Right lobe of liver (tissue), 6 donors: ENCODE results near the gene KCNQ1. TPM values are rescaled to one million over a fixed set of nuclear protein-coding genes. Genes with fewer than 3 reads are reported as not detected.
A peak's percentile ranks its signal among the peaks of the same experiment; 100 is the strongest.

Experiments
- ATAC-seq, 4 donors: fragments of 200-7000 bp; cut with Tn5 transposase; one replicate each; pipeline ENCODE4 v1.9.1; 2020; ENCODE audit warnings: mild to moderate bottlenecking in 4 of 4, moderate library complexity in 4 of 4
- DNase-seq, 3 donors: peaks; one replicate each; pipeline ENCODE4 v3.0.0-alpha.2; 2020
- H3K27ac ChIP-seq, 3 donors: fragments of 200-600 bp; one replicate each; pipeline ENCODE4 v1.8.0; 2022
- H3K27me3 ChIP-seq, 2 donors: fragments of 200-600 bp; one replicate each; pipeline ENCODE4 v1.8.0; 2022
- H3K36me3 ChIP-seq, 4 donors: fragments of 200-600 bp; sonication (generic) in 1 of 4; one replicate each; pipeline versions ENCODE4 v1.5.1 to v1.8.0; 2017 to 2022; ENCODE audit warnings: control low read depth in 1 of 4
- H3K4me1 ChIP-seq, 4 donors: fragments of 200-600 bp; sonication (generic) in 1 of 4; one replicate each; pipeline versions ENCODE4 v1.5.1 to v1.8.0; 2017 to 2022; ENCODE audit warnings: control low read depth in 1 of 4
- H3K4me3 ChIP-seq, 3 donors: fragments of 200-600 bp; one replicate each; pipeline ENCODE4 v1.8.0; 2022
- H3K9me3 ChIP-seq, 4 donors: fragments of 200-600 bp; sonication (generic) in 1 of 4; one replicate each; pipeline versions ENCODE4 v1.5.1 to v1.8.0; 2017 to 2022; ENCODE audit warnings: control low read depth in 1 of 4
- POLR2A ChIP-seq: fragments of 450-650 bp; IDR thresholded peaks from one replicate; pipeline ENCODE4 v1.6.1; 2017; ENCODE audit warnings: antibody characterized with exemption, mild to moderate bottlenecking
- WGBS: methylation state at CpG from one replicate; pipeline ENCODE4 v1.1.6; 2018; ENCODE audit warnings: low coverage, low lambda C conversion rate; ENCODE audit not compliant: insufficient coverage; ENCODE audit errors: missing lambda C conversion rate; 5-methylcytosine and 5-hydroxymethylcytosine counted together
- intact Hi-C, 2 donors: fragments of 100-400 bp; cut with DNase I; formaldehyde crosslinking; loops; one replicate each; pipeline versions ENCODE4 v1.11.2 to v1.14.1; 2022
- long read RNA-seq: library from polyadenylated mRNA; unstranded; transcript quantifications from one replicate; pipeline ENCODE4 v2.0.0, GENCODE V29; 2019
- total RNA-seq, 6 experiments: library from RNA; depleted of rRNA in 2 of 6; stranded (reverse); fragments of >200 nt in 2 of 6; fragmentation: NEBNext Ultra II Directional in 3 of 6; extraction: Animal tissue kit (Norgen Biotek cat#: 25700) in 3 of 6; gene quantifications; one replicate each; pipeline versions ENCODE4 v1.1.0 to v1.2.4, GENCODE V29; 2016 to 2023
- TF ChIP-seq, protein P1 (sequence below), 4 donors: fragments of 200-600 bp in 3 of 4; fragments of 450-650 bp in 1 of 4; IDR thresholded peaks; one replicate each; pipeline versions ENCODE4 v1.5.1 to v1.8.0; 2016 to 2022; ENCODE audit warnings: antibody characterized with exemption in 4 of 4, mild to moderate bottlenecking in 2 of 4
- donor health status: DM: no; HTN: yes; CAD: no.
- donor health status: DM: no; HTN: no; CAD: no.
- donor health status: DM: no; HTN: no; CAD: no.
- donor health status: DM: no; HTN: yes; CAD: no.
- donor health status: DM: no; HTN: yes; CAD: no.

The KCNQ1 gene, protein sequence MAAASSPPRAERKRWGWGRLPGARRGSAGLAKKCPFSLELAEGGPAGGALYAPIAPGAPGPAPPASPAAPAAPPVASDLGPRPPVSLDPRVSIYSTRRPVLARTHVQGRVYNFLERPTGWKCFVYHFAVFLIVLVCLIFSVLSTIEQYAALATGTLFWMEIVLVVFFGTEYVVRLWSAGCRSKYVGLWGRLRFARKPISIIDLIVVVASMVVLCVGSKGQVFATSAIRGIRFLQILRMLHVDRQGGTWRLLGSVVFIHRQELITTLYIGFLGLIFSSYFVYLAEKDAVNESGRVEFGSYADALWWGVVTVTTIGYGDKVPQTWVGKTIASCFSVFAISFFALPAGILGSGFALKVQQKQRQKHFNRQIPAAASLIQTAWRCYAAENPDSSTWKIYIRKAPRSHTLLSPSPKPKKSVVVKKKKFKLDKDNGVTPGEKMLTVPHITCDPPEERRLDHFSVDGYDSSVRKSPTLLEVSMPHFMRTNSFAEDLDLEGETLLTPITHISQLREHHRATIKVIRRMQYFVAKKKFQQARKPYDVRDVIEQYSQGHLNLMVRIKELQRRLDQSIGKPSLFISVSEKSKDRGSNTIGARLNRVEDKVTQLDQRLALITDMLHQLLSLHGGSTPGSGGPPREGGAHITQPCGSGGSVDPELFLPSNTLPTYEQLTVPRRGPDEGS
- 1 to 10 TPM in 4 of 6 experiments, under 1 TPM in 2; 0.61 to 2.4 (median 1.8) TPM for total RNA-seq
- long read RNA-seq = 0 reads

DNA sequence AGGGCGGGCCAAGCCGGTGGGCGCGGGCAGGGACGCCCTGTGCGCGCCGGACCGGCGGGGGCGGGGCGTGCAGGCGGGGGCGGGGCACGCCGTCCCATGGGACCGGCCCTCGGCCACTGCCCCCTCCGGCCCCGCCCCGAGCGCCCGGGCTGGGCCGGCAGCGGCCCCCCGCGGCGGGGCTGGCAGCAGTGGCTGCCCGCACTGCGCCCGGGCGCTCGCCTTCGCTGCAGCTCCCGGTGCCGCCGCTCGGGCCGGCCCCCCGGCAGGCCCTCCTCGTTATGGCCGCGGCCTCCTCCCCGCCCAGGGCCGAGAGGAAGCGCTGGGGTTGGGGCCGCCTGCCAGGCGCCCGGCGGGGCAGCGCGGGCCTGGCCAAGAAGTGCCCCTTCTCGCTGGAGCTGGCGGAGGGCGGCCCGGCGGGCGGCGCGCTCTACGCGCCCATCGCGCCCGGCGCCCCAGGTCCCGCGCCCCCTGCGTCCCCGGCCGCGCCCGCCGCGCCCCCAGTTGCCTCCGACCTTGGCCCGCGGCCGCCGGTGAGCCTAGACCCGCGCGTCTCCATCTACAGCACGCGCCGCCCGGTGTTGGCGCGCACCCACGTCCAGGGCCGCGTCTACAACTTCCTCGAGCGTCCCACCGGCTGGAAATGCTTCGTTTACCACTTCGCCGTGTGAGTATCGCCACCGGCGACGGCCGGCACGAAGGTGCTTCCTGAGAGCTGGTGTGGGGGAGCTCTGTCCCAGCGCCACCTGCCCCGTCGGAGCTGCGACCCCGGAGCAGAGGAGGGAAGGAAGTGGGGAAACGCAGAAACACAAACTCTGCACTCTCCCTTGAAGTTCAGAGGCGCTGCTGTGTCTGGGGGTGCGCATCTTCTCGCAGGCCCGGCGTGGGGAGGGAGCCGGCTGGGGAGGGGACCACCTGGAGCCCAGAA, at the start of gene KCNQ1:
KCNQ1 (plus strand) TSS at position 188 of the 925 bp plus-strand sequence; CDS start at position 279, 91 bp downstream.
- TF ChIP-seq POLR2A = peak; percentile 56
- TF ChIP-seq, protein P1, sequence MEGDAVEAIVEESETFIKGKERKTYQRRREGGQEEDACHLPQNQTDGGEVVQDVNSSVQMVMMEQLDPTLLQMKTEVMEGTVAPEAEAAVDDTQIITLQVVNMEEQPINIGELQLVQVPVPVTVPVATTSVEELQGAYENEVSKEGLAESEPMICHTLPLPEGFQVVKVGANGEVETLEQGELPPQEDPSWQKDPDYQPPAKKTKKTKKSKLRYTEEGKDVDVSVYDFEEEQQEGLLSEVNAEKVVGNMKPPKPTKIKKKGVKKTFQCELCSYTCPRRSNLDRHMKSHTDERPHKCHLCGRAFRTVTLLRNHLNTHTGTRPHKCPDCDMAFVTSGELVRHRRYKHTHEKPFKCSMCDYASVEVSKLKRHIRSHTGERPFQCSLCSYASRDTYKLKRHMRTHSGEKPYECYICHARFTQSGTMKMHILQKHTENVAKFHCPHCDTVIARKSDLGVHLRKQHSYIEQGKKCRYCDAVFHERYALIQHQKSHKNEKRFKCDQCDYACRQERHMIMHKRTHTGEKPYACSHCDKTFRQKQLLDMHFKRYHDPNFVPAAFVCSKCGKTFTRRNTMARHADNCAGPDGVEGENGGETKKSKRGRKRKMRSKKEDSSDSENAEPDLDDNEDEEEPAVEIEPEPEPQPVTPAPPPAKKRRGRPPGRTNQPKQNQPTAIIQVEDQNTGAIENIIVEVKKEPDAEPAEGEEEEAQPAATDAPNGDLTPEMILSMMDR (IDR thresholded peaks at IDR 0.05) = peak in 1 of 4 donors; percentile 16
- no peaks in the 10 kb centered on the region for H3K4me1 ChIP-seq

DNA sequence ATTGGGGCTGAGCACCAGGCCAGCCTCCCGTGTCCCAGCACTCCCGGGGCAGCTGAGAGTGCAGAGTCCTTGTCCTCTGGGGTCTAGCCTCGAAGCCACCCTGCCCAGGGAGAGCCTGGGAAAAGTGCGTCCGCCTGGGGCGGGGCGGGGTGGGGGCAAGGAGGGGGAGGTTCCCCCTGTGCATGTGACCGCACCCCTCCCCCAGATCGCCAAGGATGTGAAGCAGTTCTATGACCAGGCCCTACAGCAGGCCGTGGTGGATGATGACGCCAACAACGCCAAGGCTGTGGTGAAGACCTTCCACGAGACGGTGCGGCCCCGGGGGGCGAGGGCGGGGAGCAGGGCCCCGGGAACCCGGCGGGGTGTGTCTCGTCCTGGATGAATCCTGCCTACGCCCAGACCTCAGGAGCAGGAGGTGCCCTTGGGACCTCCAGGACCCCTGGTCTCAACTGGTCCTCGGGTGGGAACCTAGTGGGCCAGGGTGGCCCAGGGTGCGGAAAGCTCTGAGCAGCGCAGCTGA, 49.5 kb upstream of the KCNQ1 start:
- H3K27me3 ChIP-seq = no peaks in the 10 kb centered on the region
- no peak overlapping the region for H3K4me3 ChIP-seq
- H3K36me3 ChIP-seq = peaks cover 5 to 72% (median 18%) of the 10 kb centered on the region in 4 donors
- peaks cover 0 to 17% (median 2%) of the 10 kb centered on the region in 4 donors for H3K4me1 ChIP-seq
- no peak for TF ChIP-seq POLR2A
- TF ChIP-seq, protein P1 (IDR thresholded peaks at IDR 0.05) = no peak
- no peak overlapping the region for H3K27ac ChIP-seq
- WGBS = no CpG with 5 or more reads among the region's 26 CpGs
- intact Hi-C loops = loop anchor here in 1 of 2 donors (10.0 kb wide), 1 partner anchor 640 kb away; the partner anchor contains the start of gene IFITM10
- no peak for ATAC-seq
- H3K9me3 ChIP-seq = no peaks in the 10 kb centered on the region
- no peak for DNase-seq

More for the DNA sequence above, at the start of gene KCNQ1:
- intact Hi-C loops = loop anchor here in 1 of 2 donors (10.0 kb wide), 1 partner anchor 70 kb away; no protein-coding TSS in a partner anchor
- Histone ChIP-seq H3K9me3 (no peaks in the 10 kb centered on the region), H3K27me3 (peaks cover 0 to 4% of the 10 kb centered on the region in 2 donors), H3K4me3 (peak within 1 kb of the TSS; percentile 14 to 49 (median 16)), H3K36me3 (no peaks in the 10 kb centered on the region), H3K27ac (no peak within 1 kb of the TSS)
- 8% methylated on average over 14 of the region's 116 CpGs for WGBS
- peak; percentile 54 to 67 (median 55) for DNase-seq
- ATAC-seq = peak; percentile 69 to 82 (median 74)

DNA sequence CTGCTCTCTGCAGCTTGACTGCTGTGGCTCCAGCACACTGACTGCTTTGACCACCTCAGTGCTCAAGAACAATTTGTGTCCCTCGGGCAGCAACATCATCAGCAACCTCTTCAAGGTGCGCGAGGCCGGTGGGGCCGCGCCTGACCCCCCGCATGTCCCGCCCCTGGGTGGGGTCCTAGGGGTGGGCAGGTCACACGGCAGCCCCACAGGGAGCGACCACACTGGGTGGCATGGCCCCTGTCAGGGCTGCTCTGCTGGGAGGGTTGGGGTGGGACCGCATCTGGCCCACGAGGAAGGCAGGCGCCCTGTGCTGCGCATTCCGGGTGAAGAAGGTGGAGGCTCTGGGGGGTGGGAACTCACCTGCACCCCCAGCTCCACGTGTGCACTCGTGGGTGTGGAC, 49.0 kb upstream of the KCNQ1 start:
- 90% methylated on average over 2 of the region's 17 CpGs for WGBS
- H3K36me3 ChIP-seq = peaks cover 5 to 69% (median 18%) of the 10 kb centered on the region in 4 donors
- DNase-seq = no peak
- H3K27me3 ChIP-seq = no peaks in the 10 kb centered on the region
- no peaks in the 10 kb centered on the region for H3K9me3 ChIP-seq
- TF ChIP-seq, protein P1 (IDR thresholded peaks at IDR 0.05) = no peak
- TF ChIP-seq POLR2A = no peak
- no peak overlapping the region for H3K4me3 ChIP-seq
- peaks cover 0 to 14% (median 2%) of the 10 kb centered on the region in 4 donors for H3K4me1 ChIP-seq
- intact Hi-C loops = loop anchor here in 1 of 2 donors (10.0 kb wide), 1 partner anchor 641 kb away; the partner anchor contains the start of gene IFITM10
- no peak overlapping the region for H3K27ac ChIP-seq
- no peak for ATAC-seq
